Lung (tissue), 12 donors: ENCODE results near the gene GHRL. TPM values are rescaled to one million over a fixed set of nuclear protein-coding genes. Genes with fewer than 3 reads are reported as not detected.

Source experiments
- ATAC-seq: fragments of 200-7000 bp; cut with Tn5 transposase; one replicate; pipeline ENCODE4 v1.9.1; 2020; ENCODE audit warnings: moderate number of reproducible peaks; ENCODE audit not compliant: insufficient read depth, low FRiP score
- DNase-seq, 3 donors: peaks; one replicate each; pipeline ENCODE4 v3.0.0-alpha.2; 2013 to 2017
- H3K27ac ChIP-seq, 2 donors: one replicate each; pipeline ENCODE4 v1.5.1; 2013; ENCODE audit warnings: mild to moderate bottlenecking in 2 of 2, moderate library complexity in 2 of 2, control low read depth in 1 of 2, inconsistent platforms in 1 of 2, low read depth in 1 of 2, low read length in 1 of 2
- H3K27me3 ChIP-seq, 3 donors: one replicate each; pipeline ENCODE4 v1.5.1; 2013; ENCODE audit warnings: low read length in 2 of 3; ENCODE audit not compliant: control insufficient read depth in 3 of 3, insufficient read depth in 3 of 3
- H3K36me3 ChIP-seq, 4 donors: one replicate each; pipeline ENCODE4 v1.5.1; 2013; ENCODE audit warnings: low read length in 4 of 4, mild to moderate bottlenecking in 1 of 4, moderate library complexity in 1 of 4; ENCODE audit not compliant: control insufficient read depth in 4 of 4, insufficient read depth in 4 of 4
- H3K4me1 ChIP-seq, 5 donors: one replicate each; pipeline ENCODE4 v1.5.1; 2013; ENCODE audit warnings: low read length in 5 of 5, mild to moderate bottlenecking in 2 of 5, moderate library complexity in 1 of 5; ENCODE audit not compliant: control insufficient read depth in 5 of 5, insufficient read depth in 5 of 5
- H3K4me3 ChIP-seq: one replicate; pipeline ENCODE4 v1.5.1; 2013; ENCODE audit warnings: mild to moderate bottlenecking, control low read depth, moderate library complexity
- H3K9ac ChIP-seq, 2 donors: one replicate each; pipeline ENCODE4 v1.5.1; 2013; ENCODE audit warnings: low read length in 2 of 2, control low read depth in 1 of 2; ENCODE audit not compliant: insufficient read depth in 1 of 2
- H3K9me3 ChIP-seq, 4 donors: one replicate each; pipeline ENCODE4 v1.5.1; 2013; ENCODE audit warnings: low read length in 3 of 4, mild to moderate bottlenecking in 1 of 4, moderate library complexity in 1 of 4; ENCODE audit not compliant: control insufficient read depth in 4 of 4, insufficient read depth in 3 of 4
- WGBS, 2 donors: extraction: QIAGEN DNeasy Blood & Tissue Kit; methylation state at CpG; one replicate each; pipeline ENCODE4 v1.1.7; 2013; 5-methylcytosine and 5-hydroxymethylcytosine counted together
- polyA plus RNA-seq, 2 donors: library from polyadenylated mRNA; stranded (reverse); fragments of 200-250 nt; gene quantifications; one replicate each; pipeline ENCODE4 v1.2.1, GENCODE V29; 2013
- total RNA-seq, 2 donors: library from RNA; depleted of rRNA in 1 of 2; stranded (reverse); fragments of >200 nt in 1 of 2; gene quantifications; one replicate each; pipeline ENCODE4 v1.2.1, GENCODE V29; 2014 to 2021
- TF ChIP-seq, protein P1 (sequence below): IDR thresholded peaks from 2 replicates; pipeline ENCODE4 v1.5.1; 2012; ENCODE audit warnings: mild to moderate bottlenecking; ENCODE audit errors: control extremely low read depth, extremely low read depth
- donor health status: control.
- donor health status: control.
- donor health status: Bipolar disorder and iron deficiency.
- donor health status: healthy.
- donor health status: DM: yes; HTN: yes; CAD: no.

The GHRL gene
- total and polyA plus RNA-seq, 4 donors, result 5.4 to 28.2 (median 10.7) TPM

DNA sequence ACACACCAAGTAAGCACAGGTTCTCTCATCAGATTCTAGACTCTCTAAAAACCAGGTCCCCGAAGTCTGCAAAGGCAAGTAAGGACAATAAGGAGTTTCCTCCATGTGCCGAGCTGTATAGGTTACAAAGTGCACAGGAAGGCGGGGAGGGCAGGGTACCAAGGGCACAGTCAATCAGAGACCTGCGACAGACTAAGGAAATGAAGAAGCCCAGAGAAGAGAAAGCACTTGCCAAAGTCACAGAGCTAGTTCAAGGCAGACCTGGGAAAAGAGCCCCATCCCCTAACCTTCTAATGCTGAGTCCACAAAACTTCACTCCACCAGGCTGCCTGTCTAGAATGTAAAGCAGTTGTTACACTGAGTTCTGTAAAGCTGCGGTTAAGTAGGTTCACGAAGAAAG lies 26.5 kb upstream of the GHRL start:
- H3K4me1 ChIP-seq, result peaks cover 0 to 12% (median 3%) of the 10 kb centered on the region in 5 donors
- no peak overlapping the region for H3K27ac ChIP-seq
- H3K36me3 ChIP-seq, result peaks cover 23 to 38% (median 28%) of the 10 kb centered on the region in 4 donors
- no peak overlapping the region for H3K4me3 ChIP-seq
- no peaks in the 10 kb centered on the region for H3K9me3 ChIP-seq
- no peak for ATAC-seq
- 71 to 78% methylated on average over 6 of the region's 6 CpGs for WGBS, 2 donors
- H3K9ac ChIP-seq, result no peak overlapping the region
- no peaks in the 10 kb centered on the region for H3K27me3 ChIP-seq
- DNase-seq, result no peak
- TF ChIP-seq, protein P1, sequence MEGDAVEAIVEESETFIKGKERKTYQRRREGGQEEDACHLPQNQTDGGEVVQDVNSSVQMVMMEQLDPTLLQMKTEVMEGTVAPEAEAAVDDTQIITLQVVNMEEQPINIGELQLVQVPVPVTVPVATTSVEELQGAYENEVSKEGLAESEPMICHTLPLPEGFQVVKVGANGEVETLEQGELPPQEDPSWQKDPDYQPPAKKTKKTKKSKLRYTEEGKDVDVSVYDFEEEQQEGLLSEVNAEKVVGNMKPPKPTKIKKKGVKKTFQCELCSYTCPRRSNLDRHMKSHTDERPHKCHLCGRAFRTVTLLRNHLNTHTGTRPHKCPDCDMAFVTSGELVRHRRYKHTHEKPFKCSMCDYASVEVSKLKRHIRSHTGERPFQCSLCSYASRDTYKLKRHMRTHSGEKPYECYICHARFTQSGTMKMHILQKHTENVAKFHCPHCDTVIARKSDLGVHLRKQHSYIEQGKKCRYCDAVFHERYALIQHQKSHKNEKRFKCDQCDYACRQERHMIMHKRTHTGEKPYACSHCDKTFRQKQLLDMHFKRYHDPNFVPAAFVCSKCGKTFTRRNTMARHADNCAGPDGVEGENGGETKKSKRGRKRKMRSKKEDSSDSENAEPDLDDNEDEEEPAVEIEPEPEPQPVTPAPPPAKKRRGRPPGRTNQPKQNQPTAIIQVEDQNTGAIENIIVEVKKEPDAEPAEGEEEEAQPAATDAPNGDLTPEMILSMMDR, result no peak

DNA sequence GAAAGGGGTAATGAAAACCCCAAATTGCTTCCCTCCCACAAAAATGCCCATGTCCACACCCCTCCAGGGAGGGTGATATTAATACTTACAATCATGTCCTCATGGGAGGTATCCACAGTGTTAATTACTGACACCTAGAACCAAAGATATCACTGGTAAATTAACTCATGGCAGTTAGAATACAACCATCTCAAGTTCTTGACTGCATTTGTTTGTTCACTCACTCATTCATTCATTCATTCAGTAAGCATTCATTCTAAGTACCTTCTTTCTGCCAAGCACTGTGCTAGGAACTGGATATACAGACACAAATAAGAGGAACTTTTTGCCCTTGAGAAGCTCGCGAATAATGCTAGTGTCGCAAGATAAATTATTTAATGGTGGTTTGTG lies 25.2 kb upstream of the GHRL start:
- Histone ChIP-seq H3K4me1 (peaks cover 0 to 12% (median 3%) of the 10 kb centered on the region in 5 donors), H3K36me3 (peaks cover 33 to 43% (median 34%) of the 10 kb centered on the region in 4 donors), H3K9me3 (no peaks in the 10 kb centered on the region), H3K27me3 (no peaks in the 10 kb centered on the region), H3K9ac (no peak overlapping the region), H3K27ac (no peak overlapping the region), H3K4me3 (no peak overlapping the region)
- DNase-seq (no peak), ATAC-seq (no peak)
- WGBS, 2 donors, result 82 to 90% methylated on average over 3 of the region's 3 CpGs
- TF ChIP-seq, protein P1, result no peak

DNA sequence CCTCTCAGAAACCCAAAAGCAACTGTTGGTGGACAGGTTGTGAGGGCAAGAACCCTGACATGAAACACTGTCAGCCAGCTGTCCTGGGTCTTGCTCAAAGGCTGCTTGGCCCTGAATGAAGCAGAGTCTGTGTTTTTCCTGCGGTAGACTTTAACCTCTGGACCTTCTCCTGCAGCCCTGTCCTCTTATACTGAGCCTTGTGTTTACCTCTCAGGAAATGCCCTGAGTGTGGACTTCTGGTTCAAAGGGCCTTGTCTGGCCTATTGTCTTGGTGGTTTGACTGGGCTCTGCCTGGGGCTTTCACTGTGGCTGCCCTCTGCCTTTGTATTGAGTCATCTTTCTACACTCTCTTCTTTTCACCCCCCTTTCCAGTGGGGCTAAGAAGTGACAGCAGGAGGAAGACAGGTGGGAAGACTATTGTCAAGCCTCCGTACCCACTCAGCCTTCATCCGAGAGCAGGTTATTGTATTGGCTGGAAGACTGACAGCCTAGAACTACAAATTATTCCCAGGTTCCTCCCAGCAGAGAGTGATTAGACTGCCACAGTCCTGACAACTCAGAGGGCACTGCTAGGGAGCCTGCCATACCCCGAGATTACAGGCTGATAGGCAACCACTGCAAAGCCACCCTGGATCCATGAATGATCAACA lies 24.7 kb upstream of the GHRL start:
- Histone ChIP-seq H3K27me3 (no peaks in the 10 kb centered on the region), H3K4me3 (no peak overlapping the region), H3K36me3 (peaks cover 36 to 46% (median 37%) of the 10 kb centered on the region in 4 donors), H3K9me3 (no peaks in the 10 kb centered on the region), H3K9ac (no peak overlapping the region), H3K4me1 (peaks cover 0 to 12% (median 3%) of the 10 kb centered on the region in 5 donors), H3K27ac (no peak overlapping the region)
- WGBS, 2 donors, result 91 to 95% methylated on average over 4 of the region's 4 CpGs
- DNase-seq (no peak), ATAC-seq (no peak)
- TF ChIP-seq, protein P1, result no peak
